ENCODE data around the gene EML6. TPM values are rescaled to one million over a fixed set of nuclear protein-coding genes. Genes with fewer than 3 reads are reported as not detected.

Gene EML6
- total and polyA plus RNA-seq, 10 of the 15 experiments (the other 5 are each of a cell fraction or from before 2014, with no cell fraction given), result 0.09 to 0.67 (median 0.21) TPM

- ChIA-PET POLR2A (no interaction called here), CTCF (no interaction called here), SMC1A (ENCODE audit: uncharacterized antibody, unreplicated experiment) (no interaction called here), RAD21 (ENCODE audit: unreplicated experiment) (no interaction called here)
- Histone ChIP-seq H3K4me3 (no peak overlapping the region), H3K4me1 (ENCODE audit: control insufficient read depth, insufficient read depth, low read length) (no peaks in the 10 kb centered on the region; the same call in 1 of the 2 replicates), H3K4me2 (ENCODE audit: control insufficient read depth, insufficient read depth) (no peak overlapping the region), H3K79me2 (ENCODE audit: control insufficient read depth, insufficient read depth, low read length) (no peaks in the 10 kb centered on the region), H3K9ac (ENCODE audit: control insufficient read depth, insufficient read depth, low read length) (no peak overlapping the region), H3K36me3 (ENCODE audit: control insufficient read depth in 2 of 2, insufficient read depth in 2 of 2, low read length in 1 of 2) (peaks cover 1 to 9% of the 10 kb centered on the region in 2 experiments; a peak in 3 of 4 replicates), H3K9me3 (replicated peaks; ENCODE audit: control insufficient read depth, insufficient read depth, low read length) (no peaks in the 10 kb centered on the region), H3K27me3 (replicated peaks in 1 of 2; ENCODE audit: control insufficient read depth in 2 of 2, insufficient read depth in 2 of 2, low read length in 1 of 2) (no peaks in the 10 kb centered on the region), H3K27ac (ENCODE audit: control insufficient read depth, insufficient read depth) (no peak overlapping the region), H2AFZ (ENCODE audit: control insufficient read depth, low read depth, low read length) (no peak overlapping the region), H4K20me1 (ENCODE audit: control insufficient read depth, insufficient read depth) (no peaks in the 10 kb centered on the region)
- WGBS (ENCODE audit: insufficient coverage, insufficient replicate concordance, low lambda C conversion rate, missing lambda C conversion rate), result 95% methylated on average over 18 of the region's 18 CpGs
- BruUV-seq (replicated peaks), result no TSS peak
- DNase-seq (ENCODE audit: low read depth, low spot score), result no peak
- ATAC-seq, result no peak
- in situ Hi-C loops (cut with MboI), result no loop called here
- no peak for FAIRE-seq
- intact Hi-C loops (cut with micrococcal nuclease; ENCODE audit: unreplicated experiment), result no loop called here
- no peak for TF ChIP-seq ZBTB4 (CRISPR knock-in tag; IDR thresholded peaks at IDR 0.05)
- no peak for TF ChIP-seq HDGF (IDR thresholded peaks at IDR 0.05)
- TF ChIP-seq SUZ12 (IDR thresholded peaks at IDR 0.05; ENCODE audit: unreplicated experiment), result no peak
- TF ChIP-seq USF1 (IDR thresholded peaks at IDR 0.05; ENCODE audit: borderline replicate concordance, extremely low read length, insufficient read depth, low read depth, low read length), result no peak
- TF ChIP-seq RFX5 (IDR thresholded peaks at IDR 0.05; ENCODE audit: low read depth, low read length), result no peak
- no peak for TF ChIP-seq POLR2AphosphoS2 (IDR thresholded peaks at IDR 0.05; ENCODE audit: low read depth, low read length)
- TF ChIP-seq BMI1 (IDR thresholded peaks at IDR 0.05; ENCODE audit: borderline replicate concordance), result no peak
- TF ChIP-seq NR2F1 (conservative IDR thresholded peaks at IDR 0.05), result no peak
- no peak for TF ChIP-seq SREBF2 (IDR thresholded peaks at IDR 0.05; ENCODE audit: low read length)
- TF ChIP-seq EGR1 (IDR thresholded peaks at IDR 0.05; ENCODE audit: borderline replicate concordance in 1 of 2, low read depth in 2 of 2, low read length in 2 of 2), result no peak
- TF ChIP-seq NFXL1 (IDR thresholded peaks at IDR 0.05; ENCODE audit: borderline replicate concordance), result no peak
- TF ChIP-seq CBFB (IDR thresholded peaks at IDR 0.05; ENCODE audit: low read depth), result no peak
- TF ChIP-seq NBN (IDR thresholded peaks at IDR 0.05), result no peak
- TF ChIP-seq ZNF687 (IDR thresholded peaks at IDR 0.05), result no peak
- TF ChIP-seq TCF7 (IDR thresholded peaks at IDR 0.05; ENCODE audit: borderline replicate concordance), result no peak
- no peak for TF ChIP-seq SMC3 (IDR thresholded peaks at IDR 0.05; ENCODE audit: borderline replicate concordance, low read length)
These were observed 244.4 kb downstream of the EML6 start for GRCh38 chr2:54967759-54968365.

All from GM12878 (cell line).